Measurements from ENCODE around the gene LGR4. TPM values are rescaled to one million over a fixed set of nuclear protein-coding genes. Genes with fewer than 3 reads are reported as not detected.

Gene LGR4
- total and polyA plus RNA-seq, 4 donors = 27.7 to 65.7 (median 40.6) TPM

DNA sequence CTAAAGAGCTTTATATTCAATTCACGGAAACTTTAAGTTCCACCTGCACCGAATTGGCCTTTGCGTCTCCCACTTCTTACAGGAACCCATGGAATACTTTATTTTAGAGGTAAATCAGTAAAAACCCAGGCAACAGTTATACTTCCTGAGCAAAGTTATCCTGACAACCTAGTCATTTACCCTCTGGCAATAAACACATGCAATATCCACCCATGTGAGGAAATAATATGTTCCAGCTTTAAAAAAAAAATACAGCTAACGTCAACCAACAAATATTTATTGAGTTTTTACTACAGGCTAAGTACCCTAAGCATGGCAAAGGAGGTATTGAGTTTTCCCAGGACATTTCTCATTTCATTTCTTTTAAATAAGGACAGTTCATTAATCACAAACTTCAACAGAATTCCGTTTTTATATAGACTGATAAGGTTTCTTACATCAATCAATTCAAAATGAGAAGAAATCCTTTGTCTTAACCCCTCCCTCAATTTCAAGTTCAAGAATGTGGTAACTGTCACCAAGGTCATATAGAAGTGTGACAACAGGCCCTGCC lies 71.2 kb downstream of the LGR4 start:
- Histone ChIP-seq H3K27me3 (ENCODE audit: control insufficient read depth, insufficient read depth, low read length) (no peaks in the 10 kb centered on the region), H3K27ac (ENCODE audit: low read depth, low read length) (no peak overlapping the region), H3K4me3 (ENCODE audit: low read depth, low read length) (no peak overlapping the region), H3K36me3 (ENCODE audit: control insufficient read depth, insufficient read depth, low read length) (no peaks in the 10 kb centered on the region), H3K4me1 (ENCODE audit: control insufficient read depth, insufficient read depth, low read length) (peaks cover 6% of the 10 kb centered on the region), H3K9me3 (ENCODE audit: control insufficient read depth, insufficient read depth, low read length) (no peaks in the 10 kb centered on the region)
- 100% methylated on average over 3 of the region's 5 CpGs for WGBS (ENCODE audit: insufficient coverage)
- DNase-seq (ENCODE audit: low read depth in 4 of 6, low spot score in 6 of 6) = no peak

DNA sequence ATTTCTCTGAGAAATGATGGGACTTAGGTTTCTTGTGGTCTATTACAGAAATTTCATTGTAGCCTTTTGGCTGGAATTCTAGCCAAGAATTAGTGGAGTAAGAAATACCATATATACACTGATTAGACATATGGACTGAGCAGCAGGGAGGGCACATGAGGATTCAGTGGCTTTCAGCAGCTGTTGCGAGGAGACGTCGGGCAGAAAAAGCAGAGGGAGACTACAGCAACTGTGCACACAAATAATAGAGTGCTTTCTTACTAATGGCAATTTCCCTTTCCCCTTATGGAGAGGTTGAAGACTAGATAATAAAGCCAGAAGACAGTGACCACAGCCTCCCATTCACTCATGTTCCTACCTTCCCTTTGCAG lies 74.2 kb downstream of the LGR4 start:
- DNase-seq (ENCODE audit: low read depth in 4 of 6, low spot score in 6 of 6) = peak in 1 of 6 donors; percentile 55
- no CpG with 5 or more reads among the region's 3 CpGs for WGBS (ENCODE audit: insufficient coverage)
- H3K9me3 ChIP-seq (ENCODE audit: control insufficient read depth, insufficient read depth, low read length) = no peaks in the 10 kb centered on the region
- H3K36me3 ChIP-seq (ENCODE audit: control insufficient read depth, insufficient read depth, low read length) = no peaks in the 10 kb centered on the region
- no peak overlapping the region for H3K4me3 ChIP-seq (ENCODE audit: low read depth, low read length)
- no peak overlapping the region for H3K27ac ChIP-seq (ENCODE audit: low read depth, low read length)
- H3K4me1 ChIP-seq (ENCODE audit: control insufficient read depth, insufficient read depth, low read length) = peaks cover 6% of the 10 kb centered on the region
- no peaks in the 10 kb centered on the region for H3K27me3 ChIP-seq (ENCODE audit: control insufficient read depth, insufficient read depth, low read length)

DNA sequence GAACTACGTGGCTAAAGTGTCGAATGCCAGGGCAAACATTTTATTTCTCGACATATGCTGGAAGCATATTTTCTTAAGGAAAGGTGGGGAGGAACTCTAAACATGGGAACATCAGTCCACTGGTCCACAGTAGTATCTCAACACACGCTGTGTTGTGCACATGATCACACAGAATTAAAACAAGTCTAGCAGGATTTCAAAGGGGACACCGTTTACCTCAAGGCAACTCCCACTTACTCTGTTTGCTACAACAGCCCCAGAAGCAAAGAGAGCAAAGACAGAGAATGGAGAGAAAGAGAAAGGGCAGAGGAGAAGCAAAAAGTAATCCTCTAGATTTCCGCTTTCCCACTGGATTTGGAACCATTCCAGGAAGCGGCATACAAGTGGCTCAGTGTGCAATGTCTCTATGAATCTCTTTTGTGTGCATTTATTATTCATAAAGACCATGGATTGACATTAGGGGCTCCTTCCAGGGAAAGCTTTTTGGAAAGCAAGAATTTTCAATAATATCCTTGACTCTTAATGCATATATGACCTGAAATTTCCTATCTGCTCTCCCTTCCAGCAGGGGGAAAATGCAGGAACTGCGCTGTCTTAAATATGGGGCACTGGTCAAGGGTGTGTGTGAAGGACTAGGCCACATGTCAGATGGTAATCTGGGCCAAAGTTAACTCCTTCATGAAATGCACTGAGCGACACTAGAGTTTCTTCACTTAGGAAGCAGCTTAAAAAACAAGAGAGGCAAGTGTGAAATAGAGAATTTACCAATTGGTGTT lies 74.8 kb downstream of the LGR4 start:
- no peaks in the 10 kb centered on the region for H3K27me3 ChIP-seq (ENCODE audit: control insufficient read depth, insufficient read depth, low read length)
- no peaks in the 10 kb centered on the region for H3K36me3 ChIP-seq (ENCODE audit: control insufficient read depth, insufficient read depth, low read length)
- 86% methylated on average over 1 of the region's 9 CpGs for WGBS (ENCODE audit: insufficient coverage)
- peaks cover 6% of the 10 kb centered on the region for H3K4me1 ChIP-seq (ENCODE audit: control insufficient read depth, insufficient read depth, low read length)
- no peaks in the 10 kb centered on the region for H3K9me3 ChIP-seq (ENCODE audit: control insufficient read depth, insufficient read depth, low read length)
- no peak overlapping the region for H3K4me3 ChIP-seq (ENCODE audit: low read depth, low read length)
- peak in 1 of 6 donors; percentile 48 for DNase-seq (ENCODE audit: low read depth in 4 of 6, low spot score in 6 of 6)
- H3K27ac ChIP-seq (ENCODE audit: low read depth, low read length) = peak overlapping the region; percentile 29

DNA sequence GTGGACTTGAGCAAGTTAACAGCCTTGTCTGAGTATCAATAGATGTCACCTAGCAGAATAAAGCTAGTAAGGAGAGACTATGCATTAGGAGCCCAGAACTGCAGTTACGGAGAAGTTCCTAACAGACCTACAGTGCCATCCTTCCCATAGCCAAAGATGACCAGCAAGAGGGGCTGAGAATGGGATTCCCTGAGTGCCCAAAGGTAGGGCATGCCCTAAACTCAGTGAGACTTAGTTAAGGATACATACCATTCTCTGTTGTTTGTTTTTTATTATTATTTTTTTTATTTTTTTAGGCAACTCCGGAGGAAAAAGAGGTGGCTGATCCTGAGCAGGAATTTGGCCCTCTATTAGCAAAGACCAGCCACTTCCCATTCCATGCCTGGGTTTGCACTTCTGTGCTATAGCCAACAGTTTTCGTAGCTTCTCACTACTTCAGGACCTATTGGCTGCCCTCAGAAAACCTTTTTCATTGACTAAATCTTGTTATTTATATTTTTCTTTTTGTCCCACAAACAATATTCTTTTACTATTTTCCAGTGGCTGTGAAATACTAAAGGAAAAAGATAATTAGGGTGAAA lies 76.2 kb downstream of the LGR4 start:
- Histone ChIP-seq H3K36me3 (ENCODE audit: control insufficient read depth, insufficient read depth, low read length) (no peaks in the 10 kb centered on the region), H3K27me3 (ENCODE audit: control insufficient read depth, insufficient read depth, low read length) (no peaks in the 10 kb centered on the region), H3K4me3 (ENCODE audit: low read depth, low read length) (no peak overlapping the region), H3K4me1 (ENCODE audit: control insufficient read depth, insufficient read depth, low read length) (peaks cover 6% of the 10 kb centered on the region), H3K27ac (ENCODE audit: low read depth, low read length) (no peak overlapping the region), H3K9me3 (ENCODE audit: control insufficient read depth, insufficient read depth, low read length) (no peaks in the 10 kb centered on the region)
- DNase-seq (ENCODE audit: low read depth in 4 of 6, low spot score in 6 of 6) = no peak
- no CpG with 5 or more reads among the region's 3 CpGs for WGBS (ENCODE audit: insufficient coverage)

DNA sequence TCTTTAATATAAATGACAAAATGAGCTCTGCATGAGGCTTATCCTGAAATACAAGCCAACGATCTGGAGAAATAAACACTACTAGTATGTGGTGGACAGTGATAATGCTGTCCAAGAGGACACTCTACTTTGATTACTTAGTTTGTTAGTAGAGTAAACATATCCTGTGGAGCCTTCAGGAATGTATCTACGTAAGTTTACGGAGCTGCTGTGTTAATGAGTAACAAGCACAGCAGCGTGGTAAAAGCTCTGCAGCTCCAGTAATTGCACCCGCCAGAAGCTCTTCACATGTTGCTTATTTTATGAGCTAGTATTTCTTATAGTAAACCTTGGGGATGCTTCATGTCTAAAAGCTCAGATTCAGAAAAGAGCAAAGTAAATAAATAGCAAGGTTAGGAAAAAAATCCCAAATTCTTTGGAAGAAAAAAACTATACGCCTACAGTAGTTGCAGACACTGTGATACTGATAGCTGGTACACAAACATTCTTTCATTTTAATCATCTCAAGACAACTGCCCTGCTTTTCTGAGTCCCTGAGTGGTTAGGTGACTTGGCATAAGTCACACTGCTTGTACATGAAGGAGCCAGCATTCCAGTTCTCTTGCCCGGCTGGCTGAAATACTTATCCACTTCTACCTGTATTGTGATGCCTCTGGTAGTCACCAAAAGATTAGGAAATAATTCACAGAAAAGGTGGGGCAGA lies 76.9 kb downstream of the LGR4 start:
- Histone ChIP-seq H3K4me3 (ENCODE audit: low read depth, low read length) (no peak overlapping the region), H3K27me3 (ENCODE audit: control insufficient read depth, insufficient read depth, low read length) (no peaks in the 10 kb centered on the region), H3K4me1 (ENCODE audit: control insufficient read depth, insufficient read depth, low read length) (peaks cover 6% of the 10 kb centered on the region), H3K27ac (ENCODE audit: low read depth, low read length) (no peak overlapping the region), H3K36me3 (ENCODE audit: control insufficient read depth, insufficient read depth, low read length) (no peaks in the 10 kb centered on the region), H3K9me3 (ENCODE audit: control insufficient read depth, insufficient read depth, low read length) (no peaks in the 10 kb centered on the region)
- no CpG with 5 or more reads among the region's 7 CpGs for WGBS (ENCODE audit: insufficient coverage)
- peak in 2 of 6 donors; percentile 63 to 81 for DNase-seq (ENCODE audit: low read depth in 4 of 6, low spot score in 6 of 6)

DNA sequence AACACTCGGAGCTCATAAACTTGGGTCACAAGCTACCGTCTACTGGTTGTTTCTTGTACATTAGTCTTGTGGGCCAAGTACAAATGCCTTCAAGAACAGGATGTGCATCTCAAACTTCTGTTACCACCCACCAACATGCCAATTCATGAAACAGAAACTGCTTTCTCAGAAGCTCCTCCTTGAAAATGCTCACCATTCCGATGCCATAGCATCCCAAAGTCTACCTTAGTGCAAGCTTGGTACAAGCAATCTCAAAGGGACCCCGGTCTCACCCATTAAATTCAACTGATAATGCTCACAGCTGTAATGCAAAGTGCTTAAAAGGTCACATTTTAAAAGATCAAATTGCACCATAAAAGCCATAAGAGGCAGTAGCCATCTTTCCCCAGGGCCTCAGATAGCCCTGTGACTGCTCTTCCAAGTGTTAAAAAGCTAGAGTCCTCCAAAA lies 77.8 kb downstream of the LGR4 start:
- no peaks in the 10 kb centered on the region for H3K36me3 ChIP-seq (ENCODE audit: control insufficient read depth, insufficient read depth, low read length)
- H3K27me3 ChIP-seq (ENCODE audit: control insufficient read depth, insufficient read depth, low read length) = no peaks in the 10 kb centered on the region
- H3K9me3 ChIP-seq (ENCODE audit: control insufficient read depth, insufficient read depth, low read length) = no peaks in the 10 kb centered on the region
- no peak overlapping the region for H3K27ac ChIP-seq (ENCODE audit: low read depth, low read length)
- DNase-seq (ENCODE audit: low read depth in 4 of 6, low spot score in 6 of 6) = no peak
- no peak overlapping the region for H3K4me3 ChIP-seq (ENCODE audit: low read depth, low read length)
- 73% methylated on average over 4 of the region's 4 CpGs for WGBS (ENCODE audit: insufficient coverage)
- peaks cover 6% of the 10 kb centered on the region for H3K4me1 ChIP-seq (ENCODE audit: control insufficient read depth, insufficient read depth, low read length)

DNA sequence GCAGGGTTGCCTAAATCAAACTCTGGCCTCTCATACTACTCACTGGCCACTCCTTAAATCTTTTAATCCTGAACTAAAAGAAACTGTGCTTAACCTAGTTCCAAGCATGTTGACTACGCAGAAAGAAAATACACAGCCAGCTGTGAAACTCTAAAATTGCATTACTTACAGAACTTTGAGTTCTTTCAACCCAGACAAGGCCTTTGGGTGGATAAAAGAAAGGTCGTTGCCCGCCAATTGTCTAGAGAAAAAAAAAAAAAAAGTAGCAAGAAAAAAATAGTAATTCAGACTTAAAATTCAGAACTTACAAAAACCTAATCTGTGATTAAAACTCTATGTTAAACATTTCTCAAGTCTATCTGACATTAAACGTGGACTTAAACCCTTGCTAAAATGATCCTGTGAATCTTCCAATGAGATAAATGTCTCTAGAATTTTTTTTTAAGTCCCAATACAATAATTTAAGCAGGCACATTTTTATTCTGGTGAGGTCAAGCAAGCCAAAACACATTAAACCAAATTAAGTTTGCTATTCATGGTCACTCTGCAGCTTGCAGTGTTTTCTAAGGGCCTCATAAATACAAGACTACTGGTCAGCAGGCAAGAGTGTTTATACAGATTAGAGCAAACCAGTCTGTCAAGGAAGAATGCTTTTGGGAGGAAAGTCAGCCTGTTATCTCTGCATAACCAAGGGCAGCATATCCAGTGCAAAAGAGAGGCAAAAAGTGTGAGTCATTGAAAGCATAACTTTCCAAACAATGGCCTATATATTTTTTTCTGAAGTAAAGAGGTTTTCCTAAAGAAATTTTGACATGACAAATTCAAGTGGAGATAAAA lies 80.1 kb downstream of the LGR4 start:
- no peaks in the 10 kb centered on the region for H3K4me1 ChIP-seq (ENCODE audit: control insufficient read depth, insufficient read depth, low read length)
- no peaks in the 10 kb centered on the region for H3K36me3 ChIP-seq (ENCODE audit: control insufficient read depth, insufficient read depth, low read length)
- H3K4me3 ChIP-seq (ENCODE audit: low read depth, low read length) = no peak overlapping the region
- H3K27me3 ChIP-seq (ENCODE audit: control insufficient read depth, insufficient read depth, low read length) = no peaks in the 10 kb centered on the region
- peak in 1 of 6 donors; percentile 37 for DNase-seq (ENCODE audit: low read depth in 4 of 6, low spot score in 6 of 6)
- peak overlapping the region; percentile 1 for H3K27ac ChIP-seq (ENCODE audit: low read depth, low read length)
- WGBS (ENCODE audit: insufficient coverage) = no CpG with 5 or more reads among the region's 4 CpGs
- no peaks in the 10 kb centered on the region for H3K9me3 ChIP-seq (ENCODE audit: control insufficient read depth, insufficient read depth, low read length)

DNA sequence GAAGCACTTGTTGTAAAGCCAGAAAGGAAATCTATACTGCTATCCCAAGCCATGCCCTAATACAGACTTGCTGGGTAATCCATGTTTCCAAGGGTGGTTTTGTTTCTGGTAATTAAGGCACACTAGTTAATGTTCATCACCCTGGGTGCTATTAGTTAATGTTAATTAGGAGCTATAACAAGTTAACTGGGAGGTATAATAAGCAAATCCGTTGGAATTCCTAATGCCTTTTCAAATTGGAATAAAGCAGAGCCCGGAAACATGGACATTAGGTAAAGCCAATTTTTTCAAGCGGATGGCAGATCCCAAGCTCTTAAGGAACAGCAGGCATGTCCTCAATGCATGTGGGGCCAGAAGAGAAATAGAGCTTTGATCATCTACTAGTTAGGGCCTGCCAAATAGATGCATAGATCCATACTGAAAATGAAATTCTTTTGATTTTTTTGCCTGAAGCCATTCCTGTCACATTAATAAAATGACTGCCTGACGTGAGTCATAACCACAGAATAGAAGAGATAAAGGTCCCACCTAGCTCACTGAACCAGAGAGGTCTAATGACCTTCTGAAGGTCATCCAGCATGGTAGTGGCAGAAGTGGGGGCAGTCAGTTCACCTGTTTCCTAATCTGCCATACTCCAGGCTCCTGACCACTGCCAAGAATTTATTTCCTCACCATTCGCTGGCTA lies 81.1 kb downstream of the LGR4 start:
- no peak overlapping the region for H3K27ac ChIP-seq (ENCODE audit: low read depth, low read length)
- H3K27me3 ChIP-seq (ENCODE audit: control insufficient read depth, insufficient read depth, low read length) = no peaks in the 10 kb centered on the region
- WGBS (ENCODE audit: insufficient coverage) = 76% methylated on average over 3 of the region's 5 CpGs
- DNase-seq (ENCODE audit: low read depth in 4 of 6, low spot score in 6 of 6) = peak in 1 of 6 donors; percentile 83
- H3K36me3 ChIP-seq (ENCODE audit: control insufficient read depth, insufficient read depth, low read length) = no peaks in the 10 kb centered on the region
- no peaks in the 10 kb centered on the region for H3K9me3 ChIP-seq (ENCODE audit: control insufficient read depth, insufficient read depth, low read length)
- H3K4me1 ChIP-seq (ENCODE audit: control insufficient read depth, insufficient read depth, low read length) = no peaks in the 10 kb centered on the region
- no peak overlapping the region for H3K4me3 ChIP-seq (ENCODE audit: low read depth, low read length)

Data from spinal cord (tissue), 10 donors.